K562 (cell line): ENCODE measurements around the gene ING2. TPM values are rescaled to one million over a fixed set of nuclear protein-coding genes. Genes with fewer than 3 reads are reported as not detected.
A peak's percentile ranks its signal among the peaks of the same experiment; 100 is the strongest.

Experiments used
- ATAC-seq: fragments of 200-7000 bp; cut with Tn5 transposase; 3 replicates; pipeline ENCODE4 v1.9.1; 2020; ENCODE audit warnings: moderate library complexity
- BruUV-seq: library from RNA; stranded (reverse); fragments of 400-500 nt; replicated peaks from 2 replicates; lab custom pipeline; 2021; lab: Mats Ljungman, UMichigan
- CTCF ChIA-PET: fragments of 300-600 bp; formaldehyde crosslinking; extraction: SDS; loops from one replicate; lab custom pipeline; 2021; ENCODE audit warnings: low intra/inter-chr PET ratio; lab: Yijun Ruan, JAX
- POLR2A ChIA-PET: fragments of 300-600, 350-650 bp; sonication (Branson Sonifier 250); formaldehyde crosslinking; extraction: SDS; loops from one replicate; lab custom pipeline; 2021; ENCODE audit warnings: antibody characterized with exemption, inconsistent platforms; lab: Yijun Ruan, JAX
- DNase-seq, 4 experiments: peaks; one replicate each; pipeline versions ENCODE4 v3.0.0 to v3.0.0-alpha.2; 2011 to 2018; ENCODE audit warnings: low spot score in 3 of 4, mixed read lengths in 3 of 4; ENCODE audit errors: extremely low read depth in 1 of 4
- FAIRE-seq: peaks from 2 replicates; lab custom pipeline; 2011; peaks lifted over from hg19 to GRCh38; lab: Jason Lieb, UNC
- H2AFZ ChIP-seq: 2 replicates; pipeline ENCODE4 v1.6.0; 2011; ENCODE audit warnings: low read depth, low read length, control low read depth, inconsistent platforms
- H3K27ac ChIP-seq: fragments of 200-600 bp; 3 replicates; pipeline ENCODE4 v1.8.0; 2011; ENCODE audit warnings: low read depth, mild to moderate bottlenecking, control low read depth, inconsistent platforms, low read length, moderate library complexity, mixed read lengths; ENCODE audit errors: extremely low read depth
- H3K27me3 ChIP-seq, 2 experiments: fragments of 300-600 bp in 1 of 2; 2 replicates in 1 of 2; 3 replicates in 1 of 2; pipeline versions ENCODE4 v1.6.0 to v1.8.0; 2011; ENCODE audit warnings: inconsistent platforms in 2 of 2, low read length in 2 of 2, mild to moderate bottlenecking in 1 of 2, mixed read lengths in 1 of 2, moderate library complexity in 1 of 2; ENCODE audit not compliant: control insufficient read depth in 2 of 2, insufficient read depth in 2 of 2
- H3K36me3 ChIP-seq: fragments of 300-600 bp; 3 replicates; pipeline ENCODE4 v1.8.0; 2011; ENCODE audit warnings: mild to moderate bottlenecking, low read length, inconsistent platforms; ENCODE audit not compliant: control insufficient read depth, insufficient read depth
- H3K4me1 ChIP-seq, 2 experiments: fragments of 200-600 bp in 1 of 2; replicated peaks in 1 of 2; 2 replicates in 1 of 2; 3 replicates in 1 of 2; pipeline versions ENCODE4 v1.5.1 to v1.8.0; 2011; ENCODE audit warnings: inconsistent platforms in 2 of 2, low read length in 2 of 2, mild to moderate bottlenecking in 1 of 2, mixed read lengths in 1 of 2, moderate library complexity in 1 of 2; ENCODE audit not compliant: control insufficient read depth in 2 of 2, insufficient read depth in 2 of 2
- H3K4me2 ChIP-seq: 2 replicates; pipeline ENCODE4 v1.6.1; 2011; ENCODE audit warnings: low read length, control low read depth, inconsistent platforms, mixed read lengths; ENCODE audit not compliant: insufficient read depth
- H3K4me3 ChIP-seq: fragments of 200-600 bp; sonication (generic), shearing (Covaris generic); 2 replicates; pipeline ENCODE4 v1.5.1; 2016; ENCODE audit warnings: control low read depth, inconsistent platforms
- H3K79me2 ChIP-seq: fragments of 200-600 bp; 3 replicates; pipeline ENCODE4 v1.8.0; 2011; ENCODE audit warnings: low read length, inconsistent platforms; ENCODE audit not compliant: control insufficient read depth, insufficient read depth
- H3K9ac ChIP-seq, 2 experiments: 2 replicates each; pipeline versions ENCODE4 v1.6.0 to v1.6.1; 2011; ENCODE audit warnings: low read depth in 2 of 2, low read length in 2 of 2, control low read depth in 1 of 2, inconsistent platforms in 1 of 2, mild to moderate bottlenecking in 1 of 2, mixed read lengths in 1 of 2; ENCODE audit not compliant: insufficient read depth in 1 of 2
- H3K9me1 ChIP-seq: one replicate; pipeline ENCODE4 v1.6.0; 2011; ENCODE audit warnings: inconsistent platforms, mild to moderate bottlenecking, low read length, moderate library complexity; ENCODE audit not compliant: control insufficient read depth, insufficient read depth
- H3K9me3 ChIP-seq: replicated peaks from 2 replicates; pipeline ENCODE4 v1.5.1; 2011; ENCODE audit warnings: low read depth, low read length, inconsistent platforms; ENCODE audit not compliant: control insufficient read depth, insufficient read depth
- H4K20me1 ChIP-seq: replicated peaks from 2 replicates; pipeline ENCODE4 v1.6.1; 2011; ENCODE audit warnings: low read length, inconsistent platforms, mixed read lengths; ENCODE audit not compliant: control insufficient read depth, insufficient read depth
- BRF1 ChIP-seq: IDR thresholded peaks from 3 replicates; pipeline ENCODE4 v1.6.1; 2011; ENCODE audit warnings: borderline replicate concordance, mild to moderate bottlenecking; ENCODE audit not compliant: insufficient read length; ENCODE audit errors: extremely low read depth
- CHD1 ChIP-seq: fragments of 200-600 bp; sonication (generic); IDR thresholded peaks from one replicate; pipeline ENCODE4 v1.6.1; 2012; ENCODE audit warnings: mild to moderate bottlenecking, moderate library complexity, low read length, inconsistent platforms
- MAFF ChIP-seq: IDR thresholded peaks from 2 replicates; pipeline ENCODE4 v1.6.1; 2012; ENCODE audit warnings: low read length, improper control_type of control experiment
- POLR2AphosphoS2 ChIP-seq: IDR thresholded peaks from 2 replicates; pipeline ENCODE4 v1.6.1; 2012; ENCODE audit warnings: low read length, improper control_type of control experiment
- TOE1 ChIP-seq, 2 experiments: fragments of 450-650 bp in 1 of 2; sonication (generic) in 1 of 2; formaldehyde crosslinking in 1 of 2; IDR thresholded peaks; 2 replicates each; pipeline versions ENCODE4 v1.7.1 to v1.8.0; 2016 to 2022; ENCODE audit warnings: borderline replicate concordance in 2 of 2, mild to moderate bottlenecking in 2 of 2, antibody characterized with exemption in 1 of 2, inconsistent platforms in 1 of 2, low read depth in 1 of 2, missing genetic modification reagents in 1 of 2, moderate library complexity in 1 of 2
- WGBS: fragments of 100-300 bp; shearing (Covaris generic); methylation state at CpG from one replicate; pipeline ENCODE4 v1.1.6; 2016; ENCODE audit warnings: low coverage, mixed read lengths; ENCODE audit not compliant: insufficient coverage; ENCODE audit errors: missing lambda C conversion rate; 5-methylcytosine and 5-hydroxymethylcytosine counted together
- in situ Hi-C: fragments of 300-500 bp; cut with MboI; formaldehyde crosslinking; loops from 4 replicates; pipeline ENCODE4 v1.15.0; 2018; ENCODE audit warnings: inconsistent platforms, mixed read lengths
- intact Hi-C: fragments of 100-400 bp; cut with micrococcal nuclease; formaldehyde crosslinking; loops from 2 replicates; pipeline ENCODE4 v1.14.2; 2022
- polyA plus RNA-seq, 8 experiments: library from polyadenylated mRNA; depleted of rRNA in 4 of 8; stranded (reverse) in 5 of 8; unstranded in 3 of 8; fragments of >200 nt; fragmentation: Nextera tagmentation in 2 of 8; fragmentation: Illumina TruSeq in 1 of 8; extraction: Ambion mirVana in 2 of 8; extraction: Trizol in 1 of 8; gene quantifications; 2 replicates each; pipeline versions ENCODE4 v1.2.1 to v1.2.3, GENCODE V29; 2011 to 2014; ENCODE audit warnings: inconsistent platforms in 1 of 8, missing spikeins in 1 of 8
- total RNA-seq, 7 experiments: library from RNA; depleted of rRNA in 6 of 7; stranded (reverse); fragments of >200 nt in 6 of 7; fragmentation: Illumina TruSeq in 2 of 7; extraction: Trizol in 2 of 7; gene quantifications; 2 replicates each; pipeline versions ENCODE4 v1.2.1 to v1.2.3, GENCODE V29; 2011 to 2021; ENCODE audit warnings: low replicate concordance in 1 of 7
- TF ChIP-seq, protein P1 (sequence below): fragments of 150-350 bp; conservative IDR thresholded peaks from 2 replicates; pipeline ENCODE4 v1.6.1; 2014; ENCODE audit warnings: low read length

The ING2 gene
- total and polyA plus RNA-seq, 9 of the 15 experiments (the other 6 are each of a cell fraction or from before 2014, with no cell fraction given) = 2.9 to 21.4 (median 12.4) TPM

DNA sequence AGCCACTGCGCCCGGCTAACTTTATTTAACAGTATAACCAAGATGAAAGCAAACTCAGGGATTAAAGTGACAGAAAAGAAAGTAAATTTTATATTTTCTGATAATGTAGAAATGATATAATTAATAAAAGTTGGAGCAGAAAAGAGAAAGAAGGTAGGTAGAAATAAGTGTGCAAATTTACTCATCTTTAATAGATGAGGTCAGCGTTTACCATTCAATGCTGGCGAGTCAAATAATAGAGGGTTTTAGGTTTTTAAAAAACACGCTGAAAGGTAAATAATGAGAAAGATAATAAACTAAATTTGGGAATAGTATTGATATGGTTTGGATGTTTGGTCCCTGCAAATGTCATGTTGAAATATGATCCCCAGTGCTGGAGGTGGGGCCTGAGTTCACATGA lies 46.9 kb upstream of the ING2 start:
- Histone ChIP-seq H3K4me1 (peaks cover 0 to 3% of the 10 kb centered on the region in 2 experiments; a peak in 1 of 5 replicates), H3K9me3 (no peaks in the 10 kb centered on the region), H3K4me3 (no peak overlapping the region), H3K9me1 (no peaks in the 10 kb centered on the region)
- POLR2A ChIA-PET = no interaction called here
- DNase-seq = no peak
- intact Hi-C loops (no loop called here), in situ Hi-C loops (loop anchor here (25.0 kb wide), 1 partner anchor 704 kb away; no protein-coding TSS in a partner anchor)
- TF ChIP-seq POLR2AphosphoS2 (no peak), TOE1 (IDR thresholded peaks at IDR 0.05; ENCODE audit: borderline replicate concordance) (no peak), TOE1 (CRISPR knock-in tag; IDR thresholded peaks at IDR 0.05; ENCODE audit: borderline replicate concordance, low read depth) (no peak), CHD1 (no peak), MAFF (0 out of 2 replicates have a peak, but pooled peaks have one; percentile 14), BRF1 (no peak)
- TF ChIP-seq, protein P1, sequence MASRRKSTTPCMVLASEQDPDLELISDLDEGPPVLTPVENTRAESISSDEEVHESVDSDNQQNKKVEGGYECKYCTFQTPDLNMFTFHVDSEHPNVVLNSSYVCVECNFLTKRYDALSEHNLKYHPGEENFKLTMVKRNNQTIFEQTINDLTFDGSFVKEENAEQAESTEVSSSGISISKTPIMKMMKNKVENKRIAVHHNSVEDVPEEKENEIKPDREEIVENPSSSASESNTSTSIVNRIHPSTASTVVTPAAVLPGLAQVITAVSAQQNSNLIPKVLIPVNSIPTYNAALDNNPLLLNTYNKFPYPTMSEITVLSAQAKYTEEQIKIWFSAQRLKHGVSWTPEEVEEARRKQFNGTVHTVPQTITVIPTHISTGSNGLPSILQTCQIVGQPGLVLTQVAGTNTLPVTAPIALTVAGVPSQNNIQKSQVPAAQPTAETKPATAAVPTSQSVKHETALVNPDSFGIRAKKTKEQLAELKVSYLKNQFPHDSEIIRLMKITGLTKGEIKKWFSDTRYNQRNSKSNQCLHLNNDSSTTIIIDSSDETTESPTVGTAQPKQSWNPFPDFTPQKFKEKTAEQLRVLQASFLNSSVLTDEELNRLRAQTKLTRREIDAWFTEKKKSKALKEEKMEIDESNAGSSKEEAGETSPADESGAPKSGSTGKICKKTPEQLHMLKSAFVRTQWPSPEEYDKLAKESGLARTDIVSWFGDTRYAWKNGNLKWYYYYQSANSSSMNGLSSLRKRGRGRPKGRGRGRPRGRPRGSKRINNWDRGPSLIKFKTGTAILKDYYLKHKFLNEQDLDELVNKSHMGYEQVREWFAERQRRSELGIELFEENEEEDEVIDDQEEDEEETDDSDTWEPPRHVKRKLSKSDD = no peak
- TF ChIP-seq, all 486 proteins: peak for 1
- H3K27me3 ChIP-seq = no peaks in the 10 kb centered on the region
- H3K27ac ChIP-seq = no peak overlapping the region
- H3K4me2 ChIP-seq = no peak overlapping the region
- H3K79me2 ChIP-seq = no peaks in the 10 kb centered on the region
- ATAC-seq (no peak), FAIRE-seq (no peak)
- 76% methylated on average over 5 of the region's 5 CpGs for WGBS
- no peak overlapping the region for H2AFZ ChIP-seq
- no TSS peak for BruUV-seq
- H3K9ac ChIP-seq = no peak overlapping the region
- H3K36me3 ChIP-seq = 0 out of 3 replicates have a peak, but pooled peaks cover 3% of the 10 kb centered on the region
- CTCF ChIA-PET = no interaction called here
- no peaks in the 10 kb centered on the region for H4K20me1 ChIP-seq
